Left colon (tissue), 2 donors: ENCODE results near the gene TRIM54. TPM values are rescaled to one million over a fixed set of nuclear protein-coding genes. Genes with fewer than 3 reads are reported as not detected.
A peak's percentile ranks its signal among the peaks of the same experiment; 100 is the strongest.
"Not testable (repeated sequence)": the region's sequence is repeated elsewhere in the genome, so short reads cannot be mapped to it uniquely, and the experiment has no call there.

Experiments
- ATAC-seq: fragments of 200-7000 bp; cut with Tn5 transposase; one replicate; pipeline ENCODE4 v1.9.1; 2020; ENCODE audit warnings: mild to moderate bottlenecking, moderate library complexity
- DNase-seq, 2 donors: peaks; one replicate each; pipeline ENCODE4 v3.0.0-alpha.2; 2020
- intact Hi-C, 2 donors: fragments of 100-400 bp; cut with DNase I in 1 of 2; cut with micrococcal nuclease in 1 of 2; formaldehyde crosslinking; loops; one replicate each; pipeline versions ENCODE4 v1.11.2 to v1.14.0; 2022; cut with DNase I, micrococcal nuclease
- total RNA-seq, 2 donors: library from RNA; stranded (reverse); fragmentation: NEBNext Ultra II Directional; extraction: Animal tissue kit (Norgen Biotek cat#: 25700); gene quantifications; one replicate each; pipeline ENCODE4 v1.2.1, GENCODE V29; 2021
- donor health status: DM: no; HTN: no; CAD: no.
- donor health status: DM: yes; HTN: yes; CAD: no.

TRIM54 gene
- total RNA-seq, 2 donors from 2014 or later, result 0.14 TPM; not detected in 1

DNA sequence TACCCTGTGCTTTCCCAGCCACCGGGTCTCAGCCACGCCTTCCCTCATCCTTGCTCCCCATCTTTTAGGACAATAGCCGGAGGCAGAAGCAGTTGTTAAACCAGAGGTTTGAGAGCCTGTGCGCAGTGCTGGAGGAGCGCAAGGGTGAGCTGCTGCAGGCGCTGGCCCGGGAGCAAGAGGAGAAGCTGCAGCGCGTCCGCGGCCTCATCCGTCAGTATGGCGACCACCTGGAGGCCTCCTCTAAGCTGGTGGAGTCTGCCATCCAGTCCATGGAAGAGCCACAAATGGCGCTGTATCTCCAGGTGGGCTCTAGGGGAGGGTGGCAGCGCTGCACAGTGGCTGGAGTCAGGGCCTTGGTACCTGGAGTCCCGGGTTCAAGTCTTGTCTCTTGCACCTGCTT, 23.3 kb downstream of the TRIM54 start:
- ATAC-seq (no peak), DNase-seq (no peak)
- intact Hi-C loops, result no loop called here

DNA sequence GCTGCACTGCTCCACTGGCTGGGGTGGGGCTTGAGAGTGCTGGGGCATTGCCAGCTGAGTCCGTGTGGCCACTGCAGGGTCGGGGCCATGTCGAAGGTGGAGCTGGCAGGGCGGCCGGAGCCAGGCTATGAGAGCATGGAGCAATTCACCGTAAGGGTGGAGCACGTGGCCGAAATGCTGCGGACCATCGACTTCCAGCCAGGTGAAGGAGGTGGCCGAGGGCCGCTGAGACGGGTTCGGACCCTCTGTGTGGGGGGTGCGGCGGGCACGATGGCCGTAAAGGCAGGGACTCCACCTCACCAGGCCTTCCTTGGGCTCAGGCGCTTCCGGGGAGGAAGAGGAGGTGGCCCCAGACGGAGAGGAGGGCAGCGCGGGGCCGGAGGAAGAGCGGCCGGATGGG, 23.9 kb downstream of the TRIM54 start:
- intact Hi-C loops, result no loop called here
- DNase-seq (no peak), ATAC-seq (peak; percentile 22)

DNA sequence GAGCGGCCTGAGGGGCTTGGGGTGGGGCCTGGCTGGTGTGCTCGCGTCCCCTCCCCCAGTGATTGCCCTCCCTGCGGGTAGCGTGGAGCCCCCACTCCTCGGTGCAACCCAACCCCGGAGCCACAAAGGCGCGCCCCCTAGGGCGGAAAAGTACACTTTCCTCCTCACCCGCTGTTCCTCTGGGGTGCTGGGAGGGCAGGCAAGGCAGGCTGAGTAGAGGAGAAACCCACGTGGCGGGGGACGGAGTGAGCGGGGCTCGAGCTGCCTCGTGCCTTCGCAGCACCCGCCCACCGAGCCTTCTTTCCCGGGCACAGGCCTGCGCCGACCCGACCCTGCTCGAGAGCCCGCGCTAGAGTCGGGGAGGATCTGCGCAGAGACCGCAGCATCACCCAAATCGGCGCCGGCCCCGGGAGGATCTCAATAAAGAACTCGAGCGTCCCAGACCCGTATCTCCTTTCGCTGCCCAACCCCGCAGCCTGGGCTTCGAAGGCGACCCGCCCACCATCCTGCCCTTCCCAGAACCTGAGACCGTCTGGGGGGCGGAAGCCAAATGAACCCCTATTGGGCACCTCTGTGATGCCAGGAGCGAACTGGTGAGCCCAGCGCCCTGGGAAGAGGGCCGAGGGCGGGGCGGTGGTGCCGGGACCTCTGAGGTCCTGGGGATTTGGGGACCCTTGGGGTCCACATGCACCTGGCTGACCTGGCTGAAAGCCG, 24.5 kb downstream of the TRIM54 start:
- intact Hi-C loops, result no loop called here
- ATAC-seq, result peak; percentile 4
- no peak for DNase-seq

DNA sequence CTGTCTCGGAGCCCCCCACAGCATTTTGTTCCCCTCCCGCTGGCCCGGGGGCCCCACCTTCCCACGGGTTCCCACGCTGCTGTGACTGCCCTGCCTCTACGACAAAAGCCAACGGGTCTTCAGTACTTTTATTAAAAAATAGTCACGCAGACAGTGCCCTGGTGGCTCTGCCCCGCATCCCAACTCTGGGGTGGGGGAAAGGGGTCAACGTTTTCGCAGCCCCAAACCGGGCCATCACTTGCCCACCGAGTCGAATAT, 25.0 kb downstream of the TRIM54 start:
- intact Hi-C loops, result no loop called here
- DNase-seq, result no peak
- no peak for ATAC-seq

DNA sequence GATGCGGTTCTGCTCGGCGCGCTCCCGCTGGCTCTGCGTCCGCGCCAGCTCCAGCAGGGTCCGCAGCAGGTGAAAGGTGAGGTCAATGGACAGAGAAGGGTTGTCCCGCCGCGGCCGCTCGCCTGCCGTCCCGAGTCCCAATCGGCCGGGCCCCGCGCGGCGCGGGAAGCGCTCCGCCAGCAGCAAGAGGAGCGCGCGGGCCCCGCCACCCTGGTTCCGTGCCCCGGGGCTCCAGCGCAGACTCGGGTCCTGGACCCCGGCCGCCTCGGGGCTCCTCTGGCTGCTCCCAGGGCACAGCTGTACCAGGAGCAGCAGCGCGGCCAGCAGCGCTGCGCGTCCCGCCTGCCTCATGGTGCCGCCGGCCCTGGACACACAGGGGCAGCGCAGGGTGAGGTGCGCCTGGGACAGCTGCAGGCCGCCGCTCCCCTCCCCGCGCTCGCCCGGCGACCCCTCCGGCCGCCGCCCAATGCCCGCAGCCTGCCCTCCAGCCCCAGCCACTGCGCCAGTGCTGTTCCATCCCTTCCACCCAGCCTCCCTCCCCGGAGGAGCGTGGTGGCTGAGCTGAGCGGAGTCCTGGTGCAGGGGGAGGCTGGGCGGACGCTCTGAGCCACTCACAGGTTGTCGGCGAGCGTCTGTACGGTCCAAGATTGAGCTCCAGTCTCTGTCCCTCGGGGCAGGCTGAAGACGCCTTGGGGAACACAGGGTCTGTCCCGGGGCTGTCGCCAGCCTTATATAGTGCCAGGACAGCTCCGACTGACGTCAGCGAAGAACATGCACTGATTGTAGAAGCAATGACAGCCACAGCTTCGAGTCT, 25.5 kb downstream of the TRIM54 start:
- intact Hi-C loops, result no loop called here
- DNase-seq (no peak), ATAC-seq (peak; percentile 22)

DNA sequence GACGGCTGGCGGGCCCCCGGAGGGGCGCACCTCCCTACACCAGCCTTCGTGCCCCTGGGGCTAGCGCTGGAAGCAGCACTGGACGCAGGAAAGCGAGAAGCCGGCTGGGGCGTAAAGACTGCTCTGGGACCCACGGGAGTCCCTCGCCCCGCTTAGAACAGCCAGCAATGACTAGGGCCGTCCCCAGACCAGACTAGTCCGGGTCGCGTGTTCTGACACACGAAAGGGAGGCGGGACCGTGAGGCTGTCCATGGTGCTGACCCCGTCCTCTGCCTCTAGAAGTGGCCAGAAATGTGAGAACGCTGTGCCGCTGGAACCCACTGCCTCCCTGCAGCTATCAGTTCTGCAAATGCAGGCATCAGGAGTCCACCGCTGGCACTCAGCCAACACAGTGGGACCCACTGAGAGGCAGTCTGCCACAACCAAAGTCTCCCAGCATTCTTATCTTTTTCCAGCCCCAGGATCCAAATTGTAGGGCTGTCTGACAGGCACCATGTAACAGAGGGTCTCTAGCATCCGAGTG, 26.2 kb downstream of the TRIM54 start, which contains the start of gene UCN:
TSS of gene UCN (minus strand) at position 87 of the 523 bp plus-strand sequence. CDS start 550 bp downstream, outside the sequence.
- intact Hi-C loops, result no loop called here
- DNase-seq, result peak in 1 of 2 donors; percentile 28
- ATAC-seq, result peak; percentile 39

DNA sequence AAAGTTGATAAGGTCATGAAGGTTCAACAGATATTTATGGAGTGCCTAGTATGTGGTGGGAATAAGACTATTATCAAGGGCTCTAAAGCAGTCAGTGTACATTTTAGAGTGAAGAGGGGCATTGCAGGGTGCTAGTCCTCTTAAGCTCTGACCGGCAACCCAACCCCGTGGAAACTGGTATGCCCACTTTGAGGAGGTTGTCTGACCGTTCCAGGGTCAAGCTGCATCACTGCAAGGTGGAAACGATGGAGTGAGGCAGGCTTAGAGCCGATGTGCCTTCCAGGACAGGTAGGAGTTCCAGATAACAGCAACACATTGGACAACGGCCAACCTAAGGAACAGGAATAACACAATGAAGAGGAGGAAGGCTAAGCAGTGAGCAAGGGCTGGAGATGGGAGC, 27.4 kb downstream of the TRIM54 start:
- DNase-seq (no peak), ATAC-seq (no peak)
- intact Hi-C loops, result no loop called here

DNA sequence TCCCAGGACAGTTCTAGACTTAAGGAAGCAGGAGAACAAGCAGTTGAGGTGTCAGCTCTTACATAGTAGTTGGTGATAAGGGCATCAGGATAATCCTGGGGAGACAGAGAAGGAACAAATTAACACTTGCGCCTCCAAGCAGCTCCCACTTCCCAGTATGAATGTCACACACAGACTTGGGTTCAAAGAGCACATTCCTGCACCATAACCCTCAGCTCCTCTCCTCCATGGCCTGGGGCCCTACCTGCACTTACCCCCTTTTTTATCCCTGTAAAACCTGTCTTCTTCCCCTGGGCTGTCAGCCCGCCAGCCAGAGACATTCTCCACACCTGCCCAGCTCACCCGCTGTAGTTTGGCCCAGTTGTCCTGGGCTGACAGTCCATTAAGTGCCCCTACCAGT, 29.9 kb downstream of the TRIM54 start:
- ATAC-seq (no peak), DNase-seq (no peak)
- intact Hi-C loops, result no loop called here

DNA sequence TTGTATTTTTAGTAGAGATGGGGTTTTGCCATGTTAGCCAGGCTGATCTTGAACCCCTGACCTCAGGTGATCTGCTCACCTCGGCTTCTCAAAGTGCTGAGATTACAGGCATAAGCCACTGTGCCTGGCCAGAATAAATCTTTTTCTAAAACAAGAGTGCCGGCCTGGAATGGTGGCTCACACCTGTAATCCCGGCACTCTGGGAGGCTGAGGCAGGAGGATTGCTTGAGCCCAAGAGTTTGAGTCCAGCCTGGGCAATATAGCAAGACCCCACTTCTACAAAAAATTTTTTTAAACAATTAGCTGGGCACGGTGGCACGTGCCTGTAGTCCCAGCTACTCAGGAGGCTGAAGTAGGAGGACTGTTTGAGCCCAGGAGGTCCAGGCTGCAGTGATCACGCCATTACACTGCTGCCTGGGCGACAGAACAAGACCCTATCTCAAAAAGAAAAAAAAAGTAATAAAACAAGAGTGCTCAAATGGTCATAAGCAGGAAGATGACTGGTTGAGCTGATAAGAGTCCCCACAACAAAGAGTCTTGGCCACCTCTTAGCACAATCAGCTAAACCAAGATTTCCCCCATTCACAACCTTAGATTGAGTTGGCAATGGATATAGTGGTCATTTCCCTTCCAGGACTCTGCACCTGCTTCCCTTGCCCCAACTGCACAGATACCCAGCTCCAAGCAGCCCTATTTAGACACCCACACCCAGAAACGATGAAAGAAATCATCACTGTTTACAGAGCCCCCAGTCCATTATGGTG, 31.8 kb downstream of the TRIM54 start:
- intact Hi-C loops, result no loop called here
- DNase-seq (no peak), ATAC-seq (no peak)

DNA sequence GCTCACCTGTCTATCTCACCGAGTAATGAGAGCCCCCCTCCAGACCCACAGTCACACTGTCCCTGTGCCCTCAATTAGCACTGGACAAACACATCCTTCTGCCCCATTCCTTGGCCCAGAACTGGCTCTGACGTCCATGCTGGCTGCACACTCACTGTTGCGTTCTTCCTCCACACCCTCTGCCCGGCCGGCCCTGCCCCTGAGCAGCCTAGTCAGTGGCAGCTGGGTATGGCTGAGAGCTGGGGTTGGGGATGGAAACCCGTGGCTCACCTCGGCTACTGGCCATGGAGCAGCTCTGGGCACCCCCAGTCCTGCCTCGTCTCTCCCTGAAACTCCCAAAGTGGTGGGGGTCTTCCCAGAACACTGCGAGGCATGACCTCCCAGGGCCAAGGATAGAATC, 32.5 kb downstream of the TRIM54 start:
- intact Hi-C loops, result no loop called here
- no peak for DNase-seq
- no peak for ATAC-seq

DNA sequence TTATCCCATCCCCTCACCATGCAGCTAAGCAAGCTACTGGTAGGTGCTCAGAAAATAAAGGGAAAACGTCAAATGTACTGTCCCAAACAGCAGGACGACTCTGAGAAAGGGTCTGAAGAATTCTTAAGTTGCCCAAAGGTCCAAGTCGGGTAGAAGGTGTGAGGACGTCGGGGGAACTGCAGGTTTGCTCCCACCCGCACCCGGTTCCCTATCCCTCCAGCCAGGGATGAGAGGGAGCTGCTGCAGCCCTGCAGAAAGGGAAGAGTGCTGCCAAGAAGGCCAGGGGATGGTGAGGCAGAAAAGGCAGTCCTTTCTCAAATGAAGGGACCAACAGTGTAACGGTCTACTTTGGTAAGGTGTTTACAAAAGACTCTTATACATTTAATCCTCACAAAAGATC, 32.9 kb downstream of the TRIM54 start:
- ATAC-seq, result no peak
- DNase-seq, result no peak
- intact Hi-C loops, result no loop called here

DNA sequence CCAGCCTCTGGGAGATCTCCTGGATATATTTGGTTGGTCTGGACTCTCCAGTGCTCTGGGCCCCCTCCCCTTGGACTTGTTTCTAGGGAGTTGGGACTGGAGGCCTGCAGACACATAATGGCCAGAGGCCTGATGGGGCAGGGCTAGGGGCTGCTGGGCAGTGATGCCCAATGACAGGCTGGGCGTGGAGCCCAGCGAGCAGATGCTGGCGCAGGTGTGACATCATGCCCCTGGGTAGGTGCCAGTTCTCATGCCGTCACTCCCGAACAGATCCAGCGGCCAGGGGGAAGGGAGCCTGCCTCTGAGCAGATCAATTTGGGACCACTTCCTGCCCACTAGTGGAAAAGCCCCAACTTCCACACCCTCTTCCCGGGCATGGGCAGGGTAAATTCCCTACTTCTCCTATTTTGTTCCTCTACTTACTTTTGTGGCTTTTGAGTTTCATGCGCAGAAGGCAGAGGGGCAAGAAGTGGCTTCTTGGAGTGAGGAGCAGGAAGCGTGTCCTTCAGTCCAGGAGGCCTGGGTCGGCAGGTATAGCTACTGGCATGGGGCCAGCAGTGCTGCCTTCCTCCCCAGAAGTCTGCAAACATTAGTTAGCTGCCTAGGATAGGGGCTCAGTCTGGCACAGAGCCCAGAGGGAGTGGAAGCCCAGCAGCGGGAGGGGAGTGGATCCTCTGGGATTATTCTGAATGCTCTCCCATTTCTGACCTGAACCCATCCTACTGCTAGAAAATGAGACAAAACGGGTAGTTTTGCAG, 34.6 kb downstream of the TRIM54 start:
- intact Hi-C loops, result no loop called here
- ATAC-seq (no peak), DNase-seq (no peak)

DNA sequence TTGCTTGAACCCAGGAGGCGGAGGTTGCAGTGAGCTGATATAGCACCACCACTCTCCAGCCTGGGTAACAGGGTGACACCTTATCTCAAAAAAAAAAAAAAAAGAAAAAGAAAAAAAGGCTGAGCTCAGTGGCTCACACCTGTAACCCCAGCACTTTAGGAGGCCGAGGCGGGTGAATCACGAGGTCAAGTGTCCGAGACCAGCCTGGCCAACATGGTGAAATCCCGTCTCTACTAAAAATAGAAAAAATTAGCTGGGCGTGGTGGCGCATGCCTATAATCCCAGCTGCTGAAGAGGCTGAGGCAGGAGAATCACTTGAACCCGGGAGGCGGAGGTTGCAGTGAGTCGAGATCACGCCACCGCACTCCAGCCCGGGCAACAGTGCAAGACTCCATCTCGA, 37.6 kb downstream of the TRIM54 start:
- ATAC-seq, DNase-seq, intact Hi-C loops: not testable (repeated sequence)

DNA sequence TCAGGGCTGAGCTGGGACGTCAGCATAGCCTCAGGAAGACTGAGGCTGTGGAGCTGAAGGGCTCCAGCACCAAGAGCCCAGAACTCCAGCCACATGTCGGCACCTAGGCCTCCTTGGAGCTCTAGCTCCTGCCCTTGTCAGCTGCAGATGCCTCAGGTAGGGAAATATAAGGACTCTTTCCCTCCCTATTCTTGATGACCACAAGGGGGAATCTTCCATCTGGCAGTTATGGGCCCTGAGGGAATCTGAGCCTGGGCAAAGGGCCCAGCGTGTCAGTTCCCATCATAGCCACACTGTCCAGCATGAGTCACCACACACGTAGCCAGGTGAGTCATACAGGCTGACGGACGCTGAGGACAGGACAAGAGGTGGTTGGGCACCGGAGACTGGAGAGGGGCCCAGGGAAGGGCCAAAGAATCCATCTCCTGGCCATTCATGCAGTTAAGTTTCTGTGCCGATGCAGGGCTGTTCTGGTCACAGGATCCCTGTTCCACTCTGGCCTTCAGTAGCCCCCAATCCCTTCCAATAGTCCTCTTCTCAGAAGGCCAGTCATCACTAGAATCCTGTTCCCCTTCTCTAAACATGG, 38.8 kb downstream of the TRIM54 start:
- peak; percentile 45 to 76 for DNase-seq
- ATAC-seq, result peak; percentile 67
- intact Hi-C loops, result no loop called here

DNA sequence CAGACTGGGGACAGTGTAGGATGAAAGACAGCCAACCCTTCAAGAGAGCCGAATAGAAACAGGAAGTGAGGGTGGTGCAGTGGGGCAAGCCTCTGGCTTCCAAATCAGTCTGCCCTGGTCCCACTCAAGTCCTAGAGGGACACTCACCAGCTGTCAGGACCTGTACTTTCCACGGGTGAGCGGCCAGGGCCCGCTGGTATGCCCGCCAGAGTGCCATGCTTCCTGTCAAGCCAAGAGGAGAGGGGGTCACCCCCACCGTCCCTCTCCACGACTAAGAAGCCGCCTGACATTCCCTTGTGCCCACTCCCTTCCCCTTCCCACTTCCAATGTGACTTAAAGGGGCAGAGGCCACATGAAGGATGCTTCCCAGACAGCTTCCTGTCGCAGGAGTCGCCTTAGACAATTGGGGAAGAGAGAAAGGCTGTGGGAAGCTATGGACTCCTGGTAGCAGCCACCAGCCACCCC, 40.1 kb downstream of the TRIM54 start:
- ATAC-seq, result peak; percentile 16
- peak in 1 of 2 donors; percentile 28 for DNase-seq
- intact Hi-C loops, result no loop called here

DNA sequence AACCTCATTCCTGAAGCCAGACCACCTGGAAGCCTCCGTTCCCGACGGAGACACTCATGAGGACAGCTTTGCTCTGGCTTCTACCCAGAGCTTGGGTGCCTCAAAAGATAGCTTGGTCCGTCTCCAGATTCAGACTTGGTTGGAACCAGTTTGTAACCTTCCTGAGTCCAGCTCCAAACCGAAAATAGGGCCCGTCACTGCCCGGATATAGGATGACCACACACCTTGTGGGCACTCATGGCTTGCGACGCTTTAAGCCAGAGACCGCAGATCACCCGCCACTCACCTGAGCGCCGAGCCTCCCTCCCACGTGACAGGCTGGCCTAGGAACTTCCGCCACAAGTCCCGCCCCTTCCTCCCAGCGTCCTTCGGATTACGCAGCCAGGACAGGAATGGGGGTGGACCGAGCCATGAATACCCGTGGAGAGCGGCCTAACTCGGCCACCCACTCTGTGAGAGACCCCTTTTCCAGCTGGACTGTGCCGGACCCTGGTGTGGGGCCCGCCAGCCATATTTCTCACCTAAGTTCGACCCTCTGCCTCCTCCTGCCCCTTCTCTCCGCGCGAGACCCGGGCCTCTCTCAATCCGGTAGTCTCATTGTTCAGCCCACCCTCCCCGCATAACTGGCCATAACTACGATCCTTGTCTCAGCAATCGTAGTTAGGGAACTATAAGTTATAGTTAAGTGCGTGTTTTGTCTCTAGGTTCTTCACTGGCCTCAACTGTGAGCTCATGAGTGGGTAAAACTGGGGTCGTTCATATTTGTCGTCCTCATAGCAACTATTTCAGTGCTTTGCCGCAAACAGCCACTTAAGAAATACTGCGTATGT, 40.8 kb downstream of the TRIM54 start, which contains the start of gene MPV17:
TSS of gene MPV17 (minus strand) at position 332 of the 830 bp plus-strand sequence. CDS start 580 bp downstream, outside the sequence.
- intact Hi-C loops, result no loop called here
- ATAC-seq, result peak; percentile 96
- peak; percentile 95 to 96 for DNase-seq

DNA sequence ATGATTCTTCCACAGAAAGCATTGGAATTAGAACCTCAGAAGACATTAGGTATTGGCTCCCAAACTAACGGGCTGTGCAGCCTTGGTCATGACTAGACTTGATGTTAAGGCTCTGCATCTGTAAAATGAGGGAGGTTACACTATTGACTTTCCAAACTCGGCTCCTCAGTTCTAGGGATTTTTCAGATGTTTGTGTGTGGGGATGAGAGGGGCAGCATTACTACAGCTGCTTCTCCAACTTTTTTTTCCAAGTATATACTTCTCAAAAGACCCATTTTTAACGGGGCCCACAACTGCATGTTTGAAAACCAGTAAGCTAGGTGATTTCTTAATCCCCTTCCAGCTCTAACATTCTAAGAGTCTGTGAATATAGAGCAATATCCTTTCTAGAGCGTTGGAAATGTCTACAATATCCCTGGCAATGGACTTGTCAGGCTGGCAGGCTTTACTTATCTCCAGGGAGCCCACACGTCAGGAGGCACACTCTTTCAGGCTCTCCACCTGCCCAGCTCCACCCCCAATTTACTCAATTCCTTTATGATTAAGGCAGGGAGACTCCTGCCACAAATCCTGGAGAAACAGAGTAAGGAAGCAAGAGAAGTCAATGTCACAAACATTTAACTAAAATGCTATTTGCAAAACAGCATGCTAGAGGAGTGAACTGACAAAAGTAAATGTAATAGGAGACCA, 41.5 kb downstream of the TRIM54 start:
- intact Hi-C loops, result no loop called here
- ATAC-seq (peak; percentile 20), DNase-seq (no peak)
